ENCODE results near the gene ENOX1.
"Not testable (repeated sequence)": the region's sequence is repeated elsewhere in the genome, so short reads cannot be mapped to it uniquely, and the experiment has no call there.

Gene ENOX1

DNA sequence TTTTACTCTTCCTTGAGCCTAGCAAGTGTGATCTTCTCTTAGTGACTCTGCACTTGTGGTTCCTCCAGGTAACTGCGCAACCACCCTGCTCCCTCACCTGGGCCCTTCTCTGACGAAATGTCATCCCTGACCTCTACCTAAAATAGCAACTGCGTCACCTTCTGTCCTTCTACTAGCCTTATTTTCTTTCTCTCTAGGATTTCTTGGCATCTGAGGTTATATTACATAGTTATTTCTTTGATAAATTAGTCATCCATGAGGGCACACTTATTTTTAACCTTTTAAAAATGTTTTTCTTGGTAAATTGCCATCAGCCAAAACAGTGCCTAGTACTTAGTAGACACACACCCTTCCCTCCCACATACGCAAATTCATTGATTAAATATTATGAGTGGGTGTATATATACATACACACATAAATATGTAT, 355.5 kb downstream of the ENOX1 start:
- Histone ChIP-seq H3K4me1 (ENCODE audit: control insufficient read depth in 1 of 2, insufficient read depth in 2 of 2, low read length in 2 of 2) (peaks cover 0 to 5% of the 10 kb centered on the region in 2 donors), H3K9me3 (ENCODE audit: control insufficient read depth in 1 of 2, low read length in 2 of 2) (no peaks in the 10 kb centered on the region), H3K4me3 (ENCODE audit: low read depth in 1 of 2, low read length in 2 of 2) (no peak overlapping the region), H3K27ac (ENCODE audit: low read length) (no peak overlapping the region), H3K36me3 (ENCODE audit: control insufficient read depth in 1 of 2, insufficient read depth in 2 of 2, low read length in 2 of 2) (no peaks in the 10 kb centered on the region), H3K27me3 (ENCODE audit: low read depth, low read length) (no peaks in the 10 kb centered on the region)

DNA sequence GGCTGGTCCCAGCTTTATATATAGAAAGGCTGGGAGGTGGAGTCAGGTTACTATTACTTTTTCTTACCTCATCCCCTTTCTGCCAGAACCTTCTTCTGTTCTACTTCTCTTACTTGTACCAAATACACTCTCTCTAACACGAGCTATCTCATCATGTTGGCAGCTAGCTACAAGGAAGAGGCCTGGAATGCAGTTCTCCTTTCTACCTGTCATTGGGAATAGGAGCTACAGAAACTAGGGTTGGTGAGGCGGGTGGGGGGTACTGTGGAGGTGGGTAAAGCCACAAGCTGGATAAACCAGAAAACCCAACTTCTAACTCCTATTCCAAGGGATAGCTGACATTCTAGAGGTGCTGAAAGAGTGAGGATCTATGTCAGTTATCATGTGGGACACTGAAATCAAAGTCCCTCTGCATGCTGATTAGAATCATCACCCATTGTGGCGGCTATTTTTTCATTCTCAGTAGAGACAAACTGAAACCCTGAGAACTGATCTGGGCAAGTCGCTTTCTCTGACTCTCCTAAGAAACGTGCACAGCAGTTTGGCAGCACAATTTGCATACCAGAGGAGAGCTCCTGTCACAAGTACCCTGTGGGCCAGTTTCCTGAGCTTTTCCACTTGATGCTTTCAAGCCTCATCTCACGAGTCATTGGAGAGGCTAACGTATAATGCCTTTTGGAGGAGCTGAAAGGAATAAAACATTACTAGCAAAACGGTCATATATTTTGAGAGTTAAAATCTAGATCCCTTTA, 358.1 kb downstream of the ENOX1 start:
- Histone ChIP-seq H3K27ac (ENCODE audit: low read length) (no peak overlapping the region), H3K4me1 (ENCODE audit: control insufficient read depth in 1 of 2, insufficient read depth in 2 of 2, low read length in 2 of 2) (peaks cover 0 to 5% of the 10 kb centered on the region in 2 donors), H3K9me3 (ENCODE audit: control insufficient read depth in 1 of 2, low read length in 2 of 2) (no peaks in the 10 kb centered on the region), H3K4me3 (ENCODE audit: low read depth in 1 of 2, low read length in 2 of 2) (no peak overlapping the region), H3K36me3 (ENCODE audit: control insufficient read depth in 1 of 2, insufficient read depth in 2 of 2, low read length in 2 of 2) (no peaks in the 10 kb centered on the region), H3K27me3 (ENCODE audit: low read depth, low read length) (no peaks in the 10 kb centered on the region)

DNA sequence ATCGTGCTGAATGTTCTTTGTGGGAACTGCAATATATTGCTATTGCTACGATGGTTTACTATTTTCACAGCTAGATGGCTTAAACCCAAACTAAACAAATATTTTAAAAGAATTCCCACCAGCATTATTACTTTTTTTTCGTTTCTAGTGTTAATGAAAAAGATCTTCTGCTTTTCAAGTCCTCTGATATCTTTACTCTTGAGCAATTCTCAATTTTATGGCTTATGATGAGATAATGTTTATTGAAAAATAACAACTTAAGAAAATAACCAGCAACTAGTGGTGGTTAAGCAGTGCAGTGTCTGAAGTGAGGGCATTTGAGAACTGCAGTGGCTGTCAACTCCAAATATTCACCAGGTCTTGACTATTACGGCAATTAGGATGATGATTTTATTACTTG, 360.4 kb downstream of the ENOX1 start:
- Histone ChIP-seq H3K4me3 (ENCODE audit: low read depth in 1 of 2, low read length in 2 of 2) (no peak overlapping the region), H3K27ac (ENCODE audit: low read length) (no peak overlapping the region), H3K4me1 (ENCODE audit: control insufficient read depth in 1 of 2, insufficient read depth in 2 of 2, low read length in 2 of 2) (peaks cover 0 to 8% of the 10 kb centered on the region in 2 donors), H3K9me3 (ENCODE audit: control insufficient read depth in 1 of 2, low read length in 2 of 2) (no peaks in the 10 kb centered on the region), H3K27me3 (ENCODE audit: low read depth, low read length) (no peaks in the 10 kb centered on the region), H3K36me3 (ENCODE audit: control insufficient read depth in 1 of 2, insufficient read depth in 2 of 2, low read length in 2 of 2) (no peaks in the 10 kb centered on the region)

DNA sequence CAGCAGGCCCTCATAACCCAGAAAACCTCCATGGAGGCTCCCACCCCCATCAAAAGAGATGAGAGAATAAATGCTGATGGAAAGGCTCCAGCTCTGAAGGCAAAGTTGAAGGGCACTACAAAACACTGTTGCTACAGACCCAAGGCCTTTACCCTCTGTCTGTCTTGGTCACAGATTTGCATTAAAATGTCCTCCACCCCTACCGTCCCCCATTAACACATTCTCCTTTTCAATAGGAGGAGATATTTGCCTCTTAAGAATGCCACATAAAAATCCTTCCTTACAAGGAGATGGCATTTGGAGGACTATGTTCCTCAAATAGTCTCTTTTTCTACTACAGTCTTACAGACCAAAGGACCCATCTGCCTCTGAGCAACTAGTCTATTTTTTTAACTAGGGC, 361.5 kb downstream of the ENOX1 start:
- Histone ChIP-seq H3K27me3 (ENCODE audit: low read depth, low read length) (no peaks in the 10 kb centered on the region), H3K27ac (ENCODE audit: low read length) (no peak overlapping the region), H3K9me3 (ENCODE audit: control insufficient read depth in 1 of 2, low read length in 2 of 2) (peaks cover 0 to 3% of the 10 kb centered on the region in 2 donors), H3K4me1 (ENCODE audit: control insufficient read depth in 1 of 2, insufficient read depth in 2 of 2, low read length in 2 of 2) (peaks cover 0 to 5% of the 10 kb centered on the region in 2 donors), H3K4me3 (ENCODE audit: low read depth in 1 of 2, low read length in 2 of 2) (no peak overlapping the region), H3K36me3 (ENCODE audit: control insufficient read depth in 1 of 2, insufficient read depth in 2 of 2, low read length in 2 of 2) (no peaks in the 10 kb centered on the region)

DNA sequence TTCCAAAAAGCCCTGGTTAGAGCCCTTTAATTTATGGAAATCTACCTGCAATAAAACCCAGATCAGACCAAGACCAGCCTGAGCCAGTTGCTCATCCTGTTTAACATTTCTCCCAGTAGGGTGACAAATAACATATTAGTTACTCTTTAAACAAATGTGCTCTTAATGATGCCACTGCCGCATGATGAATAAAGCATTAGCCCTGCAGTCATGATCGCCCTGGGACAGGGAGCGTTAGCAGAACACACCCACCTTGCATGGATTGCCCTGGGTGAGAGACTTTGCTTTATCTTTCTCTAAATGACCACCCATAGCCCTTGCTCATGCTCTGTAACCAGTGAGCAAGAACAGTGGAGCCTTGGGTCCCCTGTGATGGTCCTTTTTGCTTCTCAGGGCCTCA, 362.4 kb downstream of the ENOX1 start:
- Histone ChIP-seq H3K36me3 (ENCODE audit: control insufficient read depth in 1 of 2, insufficient read depth in 2 of 2, low read length in 2 of 2) (no peaks in the 10 kb centered on the region), H3K4me3 (ENCODE audit: low read depth in 1 of 2, low read length in 2 of 2) (no peak overlapping the region), H3K9me3 (ENCODE audit: control insufficient read depth in 1 of 2, low read length in 2 of 2) (peaks cover 0 to 3% of the 10 kb centered on the region in 2 donors), H3K4me1 (ENCODE audit: control insufficient read depth in 1 of 2, insufficient read depth in 2 of 2, low read length in 2 of 2) (peaks cover 0 to 5% of the 10 kb centered on the region in 2 donors), H3K27me3 (ENCODE audit: low read depth, low read length) (no peaks in the 10 kb centered on the region), H3K27ac (ENCODE audit: low read length) (no peak overlapping the region)

DNA sequence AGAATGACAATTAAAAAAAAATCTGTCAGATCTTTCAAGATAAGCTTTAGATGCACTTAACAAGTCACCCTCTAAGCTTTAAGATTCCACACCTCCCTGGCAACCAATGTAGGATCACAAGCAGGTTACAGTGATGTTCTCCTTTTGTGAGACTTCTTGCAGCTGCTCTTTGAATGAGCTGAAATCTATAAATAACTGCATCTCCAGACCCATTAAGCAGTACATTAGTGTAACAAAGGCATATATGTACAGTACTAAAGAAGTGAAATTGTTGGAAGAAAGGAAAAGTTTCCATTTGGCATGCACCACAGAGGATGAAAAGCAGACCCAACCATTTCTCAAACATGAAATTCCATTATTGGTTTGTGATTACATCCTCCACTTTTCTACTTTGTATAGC, 364.7 kb downstream of the ENOX1 start:
- Histone ChIP-seq H3K27me3 (ENCODE audit: low read depth, low read length) (no peaks in the 10 kb centered on the region), H3K36me3 (ENCODE audit: control insufficient read depth in 1 of 2, insufficient read depth in 2 of 2, low read length in 2 of 2) (no peaks in the 10 kb centered on the region), H3K27ac (ENCODE audit: low read length) (no peak overlapping the region), H3K9me3 (ENCODE audit: control insufficient read depth in 1 of 2, low read length in 2 of 2) (peaks cover 0 to 3% of the 10 kb centered on the region in 2 donors), H3K4me1 (ENCODE audit: control insufficient read depth in 1 of 2, insufficient read depth in 2 of 2, low read length in 2 of 2) (peaks cover 0 to 5% of the 10 kb centered on the region in 2 donors), H3K4me3 (ENCODE audit: low read depth in 1 of 2, low read length in 2 of 2) (no peak overlapping the region)

DNA sequence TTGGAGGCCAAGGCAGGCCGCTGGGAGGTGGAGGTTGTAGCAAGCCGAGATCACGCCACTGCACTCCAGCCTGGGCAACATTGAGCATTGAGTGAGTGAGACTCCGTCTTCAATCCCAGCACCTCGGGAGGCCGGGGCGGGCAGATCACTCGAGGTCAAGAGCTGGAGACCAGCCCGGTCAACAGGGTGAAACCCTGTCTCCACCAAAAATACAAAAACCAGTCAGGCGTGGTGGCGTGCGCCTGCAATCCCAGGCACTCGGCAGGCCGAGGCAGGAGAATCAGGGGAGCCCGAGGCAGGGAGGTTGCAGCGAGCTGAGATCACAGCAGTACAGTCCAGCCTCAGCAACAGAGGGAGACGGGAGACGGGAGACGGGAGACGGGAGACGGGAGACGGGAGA, 369.9 kb downstream of the ENOX1 start:
- H3K4me3 ChIP-seq (ENCODE audit: low read depth in 1 of 2, low read length in 2 of 2); H3K36me3 ChIP-seq (ENCODE audit: control insufficient read depth in 1 of 2, insufficient read depth in 2 of 2, low read length in 2 of 2); H3K4me1 ChIP-seq (ENCODE audit: control insufficient read depth in 1 of 2, insufficient read depth in 2 of 2, low read length in 2 of 2); H3K27ac ChIP-seq (ENCODE audit: low read length); H3K27me3 ChIP-seq (ENCODE audit: low read depth, low read length); H3K9me3 ChIP-seq (ENCODE audit: control insufficient read depth in 1 of 2, low read length in 2 of 2): not testable (repeated sequence)

GRCh38 chr13:43416408-43416807, 370.4 kb downstream of the ENOX1 start:
- H3K36me3 ChIP-seq (ENCODE audit: control insufficient read depth in 1 of 2, insufficient read depth in 2 of 2, low read length in 2 of 2); H3K4me3 ChIP-seq (ENCODE audit: low read depth in 1 of 2, low read length in 2 of 2); H3K9me3 ChIP-seq (ENCODE audit: control insufficient read depth in 1 of 2, low read length in 2 of 2); H3K27ac ChIP-seq (ENCODE audit: low read length); H3K27me3 ChIP-seq (ENCODE audit: low read depth, low read length); H3K4me1 ChIP-seq (ENCODE audit: control insufficient read depth in 1 of 2, insufficient read depth in 2 of 2, low read length in 2 of 2): not testable (repeated sequence)

DNA sequence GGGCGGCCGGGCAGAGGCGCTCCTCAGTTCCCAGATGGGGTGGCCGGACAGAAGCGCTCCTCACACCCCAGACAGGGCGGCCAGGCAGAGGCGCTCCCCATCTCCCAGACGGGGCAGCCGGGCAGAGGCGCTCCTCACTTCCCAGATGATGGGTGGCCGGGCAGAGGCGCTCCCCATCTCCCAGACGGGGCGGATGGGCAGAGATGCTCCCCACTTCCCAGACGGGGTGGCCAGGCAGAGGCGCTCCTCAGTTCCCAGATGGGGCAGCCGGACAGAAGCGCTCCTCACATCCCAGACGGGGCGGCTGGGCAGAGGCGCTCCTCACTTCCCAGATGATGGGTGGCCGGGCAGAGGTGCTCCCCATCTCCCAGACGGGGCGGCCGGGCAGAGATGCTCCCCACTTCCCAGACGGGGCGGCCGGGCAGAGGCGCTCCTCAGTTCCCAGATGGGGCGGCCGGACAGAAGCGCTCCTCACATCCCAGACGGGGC, 370.8 kb downstream of the ENOX1 start:
- not testable (repeated sequence) for H3K4me1 ChIP-seq (ENCODE audit: control insufficient read depth in 1 of 2, insufficient read depth in 2 of 2, low read length in 2 of 2); H3K27me3 ChIP-seq (ENCODE audit: low read depth, low read length); H3K27ac ChIP-seq (ENCODE audit: low read length); H3K9me3 ChIP-seq (ENCODE audit: control insufficient read depth in 1 of 2, low read length in 2 of 2); H3K4me3 ChIP-seq (ENCODE audit: low read depth in 1 of 2, low read length in 2 of 2); H3K36me3 ChIP-seq (ENCODE audit: control insufficient read depth in 1 of 2, insufficient read depth in 2 of 2, low read length in 2 of 2)

GRCh38 chr13:43414111-43414510, 372.7 kb downstream of the ENOX1 start:
- no peaks in the 10 kb centered on the region for H3K27me3 ChIP-seq (ENCODE audit: low read depth, low read length)
- H3K4me1 ChIP-seq (ENCODE audit: control insufficient read depth in 1 of 2, insufficient read depth in 2 of 2, low read length in 2 of 2) = no peaks in the 10 kb centered on the region
- no peaks in the 10 kb centered on the region for H3K36me3 ChIP-seq (ENCODE audit: control insufficient read depth in 1 of 2, insufficient read depth in 2 of 2, low read length in 2 of 2)
- H3K4me3 ChIP-seq (ENCODE audit: low read depth in 1 of 2, low read length in 2 of 2) = no peak overlapping the region
- H3K27ac ChIP-seq (ENCODE audit: low read length) = no peak overlapping the region
- no peaks in the 10 kb centered on the region for H3K9me3 ChIP-seq (ENCODE audit: control insufficient read depth in 1 of 2, low read length in 2 of 2)

DNA sequence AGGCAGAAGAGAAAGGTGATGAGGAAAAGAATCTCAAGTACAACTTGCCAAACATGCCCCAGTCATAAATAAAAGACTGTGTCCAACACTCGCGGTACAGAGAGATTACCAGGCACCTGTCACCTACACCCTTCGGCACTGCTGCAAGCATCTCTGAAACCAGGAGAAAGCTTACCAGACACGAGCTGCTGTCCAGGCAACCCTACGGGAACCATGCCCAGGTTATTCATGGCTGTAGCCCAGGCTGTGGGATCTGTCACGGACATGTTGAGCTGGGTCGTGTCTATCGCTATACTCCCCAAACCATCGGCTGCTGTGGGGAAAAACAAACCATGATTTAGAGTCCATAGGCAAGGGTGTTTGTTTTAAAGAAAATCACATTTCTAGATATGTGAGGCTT, 375.0 kb downstream of the ENOX1 start:
- no peaks in the 10 kb centered on the region for H3K4me1 ChIP-seq (ENCODE audit: control insufficient read depth in 1 of 2, insufficient read depth in 2 of 2, low read length in 2 of 2)
- H3K27me3 ChIP-seq (ENCODE audit: low read depth, low read length) = no peaks in the 10 kb centered on the region
- no peaks in the 10 kb centered on the region for H3K9me3 ChIP-seq (ENCODE audit: control insufficient read depth in 1 of 2, low read length in 2 of 2)
- no peak overlapping the region for H3K4me3 ChIP-seq (ENCODE audit: low read depth in 1 of 2, low read length in 2 of 2)
- no peak overlapping the region for H3K27ac ChIP-seq (ENCODE audit: low read length)
- no peaks in the 10 kb centered on the region for H3K36me3 ChIP-seq (ENCODE audit: control insufficient read depth in 1 of 2, insufficient read depth in 2 of 2, low read length in 2 of 2)

GRCh38 chr13:43411211-43411610, 375.6 kb downstream of the ENOX1 start:
- Histone ChIP-seq H3K27ac (ENCODE audit: low read length) (no peak overlapping the region), H3K36me3 (ENCODE audit: control insufficient read depth in 1 of 2, insufficient read depth in 2 of 2, low read length in 2 of 2) (no peaks in the 10 kb centered on the region), H3K4me1 (ENCODE audit: control insufficient read depth in 1 of 2, insufficient read depth in 2 of 2, low read length in 2 of 2) (no peaks in the 10 kb centered on the region), H3K9me3 (ENCODE audit: control insufficient read depth in 1 of 2, low read length in 2 of 2) (no peaks in the 10 kb centered on the region), H3K27me3 (ENCODE audit: low read depth, low read length) (no peaks in the 10 kb centered on the region), H3K4me3 (ENCODE audit: low read depth in 1 of 2, low read length in 2 of 2) (no peak overlapping the region)

All from muscle layer of duodenum (tissue), 2 donors.